ENCODE measurements around the gene DSG4. TPM values are rescaled to one million over a fixed set of nuclear protein-coding genes. Genes with fewer than 3 reads are reported as not detected.

DSG4 gene
- total and polyA plus RNA-seq, 9 of the 15 experiments (the other 6 are each of a cell fraction or from before 2014, with no cell fraction given): not detected

DNA sequence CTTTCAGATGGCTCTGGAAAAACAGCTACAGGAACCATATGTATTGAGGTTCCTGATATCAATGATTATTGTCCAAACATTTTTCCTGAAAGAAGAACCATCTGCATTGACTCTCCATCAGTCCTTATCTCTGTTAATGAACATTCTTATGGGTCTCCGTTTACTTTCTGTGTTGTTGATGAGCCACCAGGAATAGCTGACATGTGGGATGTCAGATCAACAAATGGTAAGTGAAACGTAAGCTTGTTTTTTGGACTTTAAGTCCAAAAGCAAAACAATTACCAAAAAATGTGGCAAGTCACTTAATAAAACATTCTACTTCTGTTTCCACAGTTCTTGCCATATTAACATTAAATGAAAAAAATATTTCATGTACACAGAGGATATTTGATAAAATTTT, 26.8 kb downstream of the DSG4 start:
- POLR2A ChIA-PET: no interaction called here
- Histone ChIP-seq H3K9ac (ENCODE audit: insufficient read depth in 1 of 2, low read depth in 2 of 2, low read length in 2 of 2) (no peak overlapping the region), H3K79me2 (ENCODE audit: control insufficient read depth, insufficient read depth, low read length) (no peaks in the 10 kb centered on the region), H3K4me3 (no peak overlapping the region), H3K27ac (ENCODE audit: extremely low read depth, low read depth, low read length) (no peak overlapping the region), H3K9me3 (replicated peaks; ENCODE audit: control insufficient read depth, insufficient read depth, low read depth, low read length) (no peaks in the 10 kb centered on the region), H3K9me1 (ENCODE audit: control insufficient read depth, insufficient read depth, low read length) (no peaks in the 10 kb centered on the region), H4K20me1 (replicated peaks; ENCODE audit: control insufficient read depth, insufficient read depth, low read length) (no peaks in the 10 kb centered on the region), H3K4me1 (replicated peaks in 1 of 2; ENCODE audit: control insufficient read depth in 2 of 2, insufficient read depth in 2 of 2, low read length in 2 of 2) (no peaks in the 10 kb centered on the region), H3K27me3 (ENCODE audit: control insufficient read depth in 2 of 2, insufficient read depth in 2 of 2, low read length in 2 of 2) (no peaks in the 10 kb centered on the region), H2AFZ (ENCODE audit: low read depth, low read length) (no peak overlapping the region), H3K4me2 (ENCODE audit: insufficient read depth, low read length) (no peak overlapping the region), H3K36me3 (ENCODE audit: control insufficient read depth, insufficient read depth, low read length) (no peaks in the 10 kb centered on the region)
- intact Hi-C loops (cut with micrococcal nuclease) (no loop called here), in situ Hi-C loops (cut with MboI) (no loop called here)
- 4% methylated on average over 2 of the region's 2 CpGs for WGBS (ENCODE audit: insufficient coverage, low coverage, missing lambda C conversion rate)
- FAIRE-seq (no peak), DNase-seq (ENCODE audit: extremely low read depth in 1 of 4, low spot score in 3 of 4) (no peak), ATAC-seq (no peak)
- CTCF ChIA-PET (ENCODE audit: low intra/inter-chr PET ratio): no interaction called here
- BruUV-seq (replicated peaks): no TSS peak
- TF ChIP-seq, protein P1, sequence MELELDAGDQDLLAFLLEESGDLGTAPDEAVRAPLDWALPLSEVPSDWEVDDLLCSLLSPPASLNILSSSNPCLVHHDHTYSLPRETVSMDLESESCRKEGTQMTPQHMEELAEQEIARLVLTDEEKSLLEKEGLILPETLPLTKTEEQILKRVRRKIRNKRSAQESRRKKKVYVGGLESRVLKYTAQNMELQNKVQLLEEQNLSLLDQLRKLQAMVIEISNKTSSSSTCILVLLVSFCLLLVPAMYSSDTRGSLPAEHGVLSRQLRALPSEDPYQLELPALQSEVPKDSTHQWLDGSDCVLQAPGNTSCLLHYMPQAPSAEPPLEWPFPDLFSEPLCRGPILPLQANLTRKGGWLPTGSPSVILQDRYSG (tag; conservative IDR thresholded peaks at IDR 0.05; ENCODE audit: low read depth): no peak
- TF ChIP-seq, protein P2, sequence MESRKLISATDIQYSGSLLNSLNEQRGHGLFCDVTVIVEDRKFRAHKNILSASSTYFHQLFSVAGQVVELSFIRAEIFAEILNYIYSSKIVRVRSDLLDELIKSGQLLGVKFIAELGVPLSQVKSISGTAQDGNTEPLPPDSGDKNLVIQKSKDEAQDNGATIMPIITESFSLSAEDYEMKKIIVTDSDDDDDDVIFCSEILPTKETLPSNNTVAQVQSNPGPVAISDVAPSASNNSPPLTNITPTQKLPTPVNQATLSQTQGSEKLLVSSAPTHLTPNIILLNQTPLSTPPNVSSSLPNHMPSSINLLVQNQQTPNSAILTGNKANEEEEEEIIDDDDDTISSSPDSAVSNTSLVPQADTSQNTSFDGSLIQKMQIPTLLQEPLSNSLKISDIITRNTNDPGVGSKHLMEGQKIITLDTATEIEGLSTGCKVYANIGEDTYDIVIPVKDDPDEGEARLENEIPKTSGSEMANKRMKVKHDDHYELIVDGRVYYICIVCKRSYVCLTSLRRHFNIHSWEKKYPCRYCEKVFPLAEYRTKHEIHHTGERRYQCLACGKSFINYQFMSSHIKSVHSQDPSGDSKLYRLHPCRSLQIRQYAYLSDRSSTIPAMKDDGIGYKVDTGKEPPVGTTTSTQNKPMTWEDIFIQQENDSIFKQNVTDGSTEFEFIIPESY (CRISPR knock-in tag; IDR thresholded peaks at IDR 0.05): no peak
- no peak for TF ChIP-seq ZNF274 (IDR thresholded peaks at IDR 0.05; ENCODE audit: borderline replicate concordance, low read depth, low read length)
- TF ChIP-seq NFIC (IDR thresholded peaks at IDR 0.05): no peak
- TF ChIP-seq JUND (IDR thresholded peaks at IDR 0.05; ENCODE audit: borderline replicate concordance, low read depth, low read length): no peak
- TF ChIP-seq JUND (tag; IDR thresholded peaks at IDR 0.05; ENCODE audit: borderline replicate concordance, low read depth, low read length): no peak
- no peak for TF ChIP-seq FOSL1 (tag; conservative IDR thresholded peaks at IDR 0.05)
- TF ChIP-seq, protein P3, sequence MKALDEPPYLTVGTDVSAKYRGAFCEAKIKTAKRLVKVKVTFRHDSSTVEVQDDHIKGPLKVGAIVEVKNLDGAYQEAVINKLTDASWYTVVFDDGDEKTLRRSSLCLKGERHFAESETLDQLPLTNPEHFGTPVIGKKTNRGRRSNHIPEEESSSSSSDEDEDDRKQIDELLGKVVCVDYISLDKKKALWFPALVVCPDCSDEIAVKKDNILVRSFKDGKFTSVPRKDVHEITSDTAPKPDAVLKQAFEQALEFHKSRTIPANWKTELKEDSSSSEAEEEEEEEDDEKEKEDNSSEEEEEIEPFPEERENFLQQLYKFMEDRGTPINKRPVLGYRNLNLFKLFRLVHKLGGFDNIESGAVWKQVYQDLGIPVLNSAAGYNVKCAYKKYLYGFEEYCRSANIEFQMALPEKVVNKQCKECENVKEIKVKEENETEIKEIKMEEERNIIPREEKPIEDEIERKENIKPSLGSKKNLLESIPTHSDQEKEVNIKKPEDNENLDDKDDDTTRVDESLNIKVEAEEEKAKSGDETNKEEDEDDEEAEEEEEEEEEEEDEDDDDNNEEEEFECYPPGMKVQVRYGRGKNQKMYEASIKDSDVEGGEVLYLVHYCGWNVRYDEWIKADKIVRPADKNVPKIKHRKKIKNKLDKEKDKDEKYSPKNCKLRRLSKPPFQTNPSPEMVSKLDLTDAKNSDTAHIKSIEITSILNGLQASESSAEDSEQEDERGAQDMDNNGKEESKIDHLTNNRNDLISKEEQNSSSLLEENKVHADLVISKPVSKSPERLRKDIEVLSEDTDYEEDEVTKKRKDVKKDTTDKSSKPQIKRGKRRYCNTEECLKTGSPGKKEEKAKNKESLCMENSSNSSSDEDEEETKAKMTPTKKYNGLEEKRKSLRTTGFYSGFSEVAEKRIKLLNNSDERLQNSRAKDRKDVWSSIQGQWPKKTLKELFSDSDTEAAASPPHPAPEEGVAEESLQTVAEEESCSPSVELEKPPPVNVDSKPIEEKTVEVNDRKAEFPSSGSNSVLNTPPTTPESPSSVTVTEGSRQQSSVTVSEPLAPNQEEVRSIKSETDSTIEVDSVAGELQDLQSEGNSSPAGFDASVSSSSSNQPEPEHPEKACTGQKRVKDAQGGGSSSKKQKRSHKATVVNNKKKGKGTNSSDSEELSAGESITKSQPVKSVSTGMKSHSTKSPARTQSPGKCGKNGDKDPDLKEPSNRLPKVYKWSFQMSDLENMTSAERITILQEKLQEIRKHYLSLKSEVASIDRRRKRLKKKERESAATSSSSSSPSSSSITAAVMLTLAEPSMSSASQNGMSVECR (CRISPR knock-in tag; IDR thresholded peaks at IDR 0.05): no peak
- TF ChIP-seq, protein P4, sequence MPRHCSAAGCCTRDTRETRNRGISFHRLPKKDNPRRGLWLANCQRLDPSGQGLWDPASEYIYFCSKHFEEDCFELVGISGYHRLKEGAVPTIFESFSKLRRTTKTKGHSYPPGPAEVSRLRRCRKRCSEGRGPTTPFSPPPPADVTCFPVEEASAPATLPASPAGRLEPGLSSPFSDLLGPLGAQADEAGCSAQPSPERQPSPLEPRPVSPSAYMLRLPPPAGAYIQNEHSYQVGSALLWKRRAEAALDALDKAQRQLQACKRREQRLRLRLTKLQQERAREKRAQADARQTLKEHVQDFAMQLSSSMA (CRISPR knock-in tag; IDR thresholded peaks at IDR 0.05): no peak
- no peak for TF ChIP-seq HNRNPLL (IDR thresholded peaks at IDR 0.05; ENCODE audit: low read depth, low read length, poor library complexity, severe bottlenecking)
- TF ChIP-seq ZNF324 (CRISPR knock-in tag; IDR thresholded peaks at IDR 0.05): no peak
- no peak for TF ChIP-seq FOXJ3 (CRISPR knock-in tag; IDR thresholded peaks at IDR 0.05)
- TF ChIP-seq, protein P5, sequence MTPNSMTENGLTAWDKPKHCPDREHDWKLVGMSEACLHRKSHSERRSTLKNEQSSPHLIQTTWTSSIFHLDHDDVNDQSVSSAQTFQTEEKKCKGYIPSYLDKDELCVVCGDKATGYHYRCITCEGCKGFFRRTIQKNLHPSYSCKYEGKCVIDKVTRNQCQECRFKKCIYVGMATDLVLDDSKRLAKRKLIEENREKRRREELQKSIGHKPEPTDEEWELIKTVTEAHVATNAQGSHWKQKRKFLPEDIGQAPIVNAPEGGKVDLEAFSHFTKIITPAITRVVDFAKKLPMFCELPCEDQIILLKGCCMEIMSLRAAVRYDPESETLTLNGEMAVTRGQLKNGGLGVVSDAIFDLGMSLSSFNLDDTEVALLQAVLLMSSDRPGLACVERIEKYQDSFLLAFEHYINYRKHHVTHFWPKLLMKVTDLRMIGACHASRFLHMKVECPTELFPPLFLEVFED (CRISPR knock-in tag; conservative IDR thresholded peaks at IDR 0.05): no peak
- no peak for TF ChIP-seq CXXC5 (CRISPR knock-in tag; IDR thresholded peaks at IDR 0.05)

Measured in K562 (cell line).